ENCODE results near the gene RUBCNL. TPM values are rescaled to one million over a fixed set of nuclear protein-coding genes. Genes with fewer than 3 reads are reported as not detected.

Gene RUBCNL
- total RNA-seq, 1 experiment from 2014 or later = 16.0 TPM

DNA sequence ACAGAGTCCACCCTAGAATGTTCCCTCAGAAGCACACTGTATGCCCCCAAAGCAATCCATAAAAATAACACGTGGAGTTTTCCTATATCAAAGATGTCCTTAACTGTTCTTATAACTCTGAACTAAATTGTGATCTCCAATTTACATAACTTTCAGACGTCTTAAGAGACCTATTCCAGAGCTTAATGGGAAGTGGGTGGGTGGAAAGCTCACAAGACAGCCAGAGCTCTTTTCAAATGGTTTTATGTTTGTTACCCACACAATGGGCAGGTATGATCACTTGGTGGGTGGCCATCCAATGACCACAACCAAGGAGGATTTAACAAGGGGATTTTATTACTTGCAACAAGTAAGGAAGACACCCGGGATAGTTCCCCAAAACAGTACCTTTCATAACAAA, 93.6 kb downstream of the RUBCNL start:
- ChIA-PET CTCF (no interaction called here), POLR2A (no interaction called here)
- no peaks in the 10 kb centered on the region for H3K9me3 ChIP-seq
- H3K9me3 Mint-ChIP-seq (ENCODE audit: unreplicated experiment) = peaks cover 9% of the 10 kb centered on the region
- H3K36me3 ChIP-seq (ENCODE audit: control insufficient read depth, insufficient read depth, low read length) = no peaks in the 10 kb centered on the region
- no peaks in the 10 kb centered on the region for H3K27me3 ChIP-seq (replicated peaks; ENCODE audit: control insufficient read depth, insufficient read depth, low read length)
- no peak overlapping the region for H3K27ac Mint-ChIP-seq (ENCODE audit: unreplicated experiment)
- no peak overlapping the region for H3K4me3 Mint-ChIP-seq (ENCODE audit: unreplicated experiment)
- DNase-seq = no peak
- intact Hi-C loops (cut with micrococcal nuclease; ENCODE audit: unreplicated experiment) = no loop called here
- H3K27me3 Mint-ChIP-seq (ENCODE audit: insufficient read depth, unreplicated experiment) = no peaks in the 10 kb centered on the region
- no TSS peak for BruUV-seq (replicated peaks)
- H3K4me1 Mint-ChIP-seq (ENCODE audit: low read depth, unreplicated experiment) = peaks cover 7% of the 10 kb centered on the region
- no peak overlapping the region for H3K4me3 ChIP-seq (ENCODE audit: low read depth, low read length)
- no peak for TF ChIP-seq CTCF (IDR thresholded peaks at IDR 0.05; ENCODE audit: insufficient read depth in 1 of 2, low read depth in 1 of 2, low read length in 1 of 2, severe bottlenecking in 1 of 2, unreplicated experiment in 1 of 2)
- H3K36me3 Mint-ChIP-seq (ENCODE audit: insufficient read depth, unreplicated experiment) = no peaks in the 10 kb centered on the region
- peaks cover 8% of the 10 kb centered on the region; the same call in 1 of the 2 replicates for H3K4me1 ChIP-seq

Other genes starting within 250 kb of the RUBCNL start
- gene LCP1, start 205.1 kb downstream of the RUBCNL start, total RNA-seq (2022) = 32.1 and 37.8 TPM in 2 replicates
- not detected in 2 replicates for gene LRRC63, start 175.3 kb downstream of the RUBCNL start, total RNA-seq (2022)
- gene LRCH1, start 165.9 kb upstream of the RUBCNL start, total RNA-seq (2022) = 27.0 and 30.7 TPM in 2 replicates